Fibroblast of skin of abdomen (primary cell): ENCODE results near the gene TULP3.

Source experiments
- DNase-seq: peaks from one replicate; pipeline ENCODE4 v3.0.0-alpha.2; 2013

TULP3 gene

DNA sequence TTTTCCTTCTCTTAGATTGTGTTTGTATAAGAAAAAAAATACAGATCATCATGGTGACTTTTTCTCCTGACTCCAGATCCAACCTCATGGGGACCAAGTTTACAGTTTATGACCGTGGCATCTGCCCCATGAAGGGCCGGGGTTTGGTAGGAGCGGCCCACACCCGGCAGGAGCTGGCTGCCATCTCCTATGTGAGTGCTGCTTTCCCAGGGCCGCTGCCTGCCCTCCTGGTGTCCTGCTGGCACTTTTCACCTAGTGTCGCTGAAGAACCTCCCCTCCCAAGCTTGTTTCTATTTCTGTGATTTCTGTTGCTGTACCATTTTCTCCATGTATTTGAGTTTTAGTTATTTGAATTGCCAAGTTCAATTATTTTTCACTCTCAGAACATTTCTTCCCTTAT lies 43.7 kb downstream of the TULP3 start:
- no peak for DNase-seq

DNA sequence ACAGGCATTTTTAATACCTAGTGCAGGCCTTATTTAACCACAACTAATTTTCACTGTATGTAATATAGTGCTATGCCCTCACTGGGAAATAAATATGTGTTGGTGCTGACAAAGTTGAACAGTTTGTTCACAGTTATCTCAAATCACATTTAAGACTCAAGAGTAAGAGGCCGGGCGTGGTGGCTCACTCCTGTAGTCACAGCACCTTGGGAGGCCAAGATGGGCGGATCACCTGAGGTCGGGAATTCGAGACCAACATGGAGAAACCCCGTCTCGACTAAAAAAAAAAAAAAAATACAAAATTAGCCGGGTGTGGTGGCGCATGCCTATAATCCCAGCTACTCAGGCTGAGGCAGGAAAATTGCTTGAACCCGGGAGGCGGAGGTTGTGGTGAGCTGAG lies 45.6 kb downstream of the TULP3 start:
- no peak for DNase-seq

DNA sequence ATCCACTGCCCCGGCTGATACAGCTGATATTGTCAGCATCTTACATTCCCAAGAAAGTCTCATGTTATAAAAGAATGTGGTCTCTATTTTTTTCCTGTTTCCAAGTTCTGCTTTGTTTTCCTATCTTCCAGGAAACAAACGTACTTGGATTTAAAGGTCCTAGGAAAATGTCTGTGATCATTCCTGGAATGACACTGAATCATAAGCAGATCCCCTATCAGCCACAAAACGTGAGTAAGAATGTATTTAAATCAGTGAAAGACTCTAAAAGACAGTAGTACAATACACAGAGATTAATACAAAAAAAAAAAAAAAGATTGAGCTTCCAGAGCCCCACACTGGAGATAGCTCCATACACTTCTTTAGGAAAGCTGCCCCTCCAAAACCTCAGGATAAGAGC lies 46.8 kb downstream of the TULP3 start:
- no peak for DNase-seq

DNA sequence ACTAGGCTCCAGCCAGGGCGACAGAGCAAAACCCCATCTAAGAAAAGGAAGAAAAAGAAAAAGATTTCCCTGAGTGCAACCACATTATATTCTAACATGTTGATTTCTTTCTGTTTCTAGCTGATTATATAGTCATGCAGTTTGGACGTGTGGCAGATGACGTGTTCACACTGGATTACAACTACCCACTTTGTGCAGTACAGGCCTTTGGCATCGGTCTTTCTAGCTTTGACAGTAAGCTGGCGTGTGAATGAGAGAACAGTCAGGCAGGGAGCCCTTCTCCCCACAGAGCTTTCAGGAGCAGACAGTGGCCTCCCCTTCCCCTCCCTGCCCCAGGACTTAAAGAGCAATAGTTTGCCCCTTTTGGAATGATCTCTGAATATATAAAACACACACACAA lies 48.5 kb downstream of the TULP3 start:
- no peak for DNase-seq

DNA sequence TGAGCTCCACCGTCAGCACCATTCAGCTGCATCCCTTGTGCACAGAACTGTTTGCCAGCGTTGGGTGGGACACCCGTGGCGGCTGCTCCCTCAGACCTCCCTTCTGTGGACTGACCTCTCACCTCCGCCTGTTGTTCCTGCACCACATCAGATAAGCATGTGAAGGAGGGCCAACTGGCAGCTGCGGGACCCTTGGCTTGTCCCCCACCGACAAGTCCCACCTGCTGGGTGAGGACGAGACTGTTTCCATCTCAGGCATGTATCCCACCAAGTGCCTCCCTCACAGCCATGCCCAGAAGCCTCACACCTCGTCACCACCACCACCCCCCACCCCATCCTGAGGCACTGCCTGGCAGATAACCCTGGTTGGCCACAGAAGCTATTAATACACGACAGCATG lies 49.9 kb downstream of the TULP3 start:
- DNase-seq: no peak

DNA sequence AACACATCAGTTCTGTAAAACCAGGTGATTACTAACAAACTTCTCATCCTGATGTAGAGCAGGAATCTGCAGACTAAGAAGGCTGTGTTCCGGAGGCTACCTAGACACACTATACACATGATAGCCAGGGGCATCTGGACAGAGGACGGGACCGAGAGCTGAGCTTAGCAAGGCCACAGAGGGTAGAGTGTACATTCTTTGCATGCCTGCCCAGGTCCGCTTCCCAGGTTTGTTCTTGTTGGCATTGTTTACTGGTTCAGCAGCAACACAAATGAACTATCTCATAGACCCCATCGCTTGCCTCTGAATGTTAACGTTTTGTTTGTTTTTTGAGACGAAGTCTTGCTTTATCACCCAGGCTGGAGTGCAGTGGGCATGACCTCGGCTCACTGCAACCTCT lies 50.8 kb downstream of the TULP3 start:
- DNase-seq: no peak

DNA sequence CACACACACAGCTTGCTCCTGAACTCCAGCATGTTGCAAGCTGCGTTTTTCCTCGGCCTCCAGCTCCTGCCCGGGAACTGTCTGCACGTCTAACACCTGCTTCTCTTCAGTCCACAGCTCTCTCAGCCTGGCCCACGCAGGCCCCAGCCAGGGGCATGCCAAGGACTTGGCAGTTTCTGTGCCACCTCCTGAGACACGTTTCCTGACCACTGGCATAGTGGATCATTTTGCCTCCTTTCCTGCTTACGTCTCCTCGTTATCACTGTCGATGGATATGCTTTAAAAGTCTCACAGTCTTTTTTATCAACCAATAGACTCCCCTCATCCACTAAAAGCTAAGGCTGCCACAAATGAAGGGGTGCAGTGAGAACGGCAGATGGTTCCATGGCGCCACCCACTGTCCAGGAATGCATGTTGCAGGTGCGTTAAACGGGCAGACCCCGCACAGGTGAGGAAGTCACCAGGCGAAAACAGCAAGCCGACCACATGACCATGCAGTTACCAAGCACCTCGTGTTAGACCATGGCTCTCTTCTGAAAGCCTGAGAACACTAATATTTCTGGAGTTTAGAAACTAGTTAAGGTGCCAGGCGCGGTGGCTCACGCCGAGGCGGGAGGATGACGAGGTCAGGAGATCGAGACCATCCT lies 53.8 kb downstream of the TULP3 start:
- DNase-seq: no peak

DNA sequence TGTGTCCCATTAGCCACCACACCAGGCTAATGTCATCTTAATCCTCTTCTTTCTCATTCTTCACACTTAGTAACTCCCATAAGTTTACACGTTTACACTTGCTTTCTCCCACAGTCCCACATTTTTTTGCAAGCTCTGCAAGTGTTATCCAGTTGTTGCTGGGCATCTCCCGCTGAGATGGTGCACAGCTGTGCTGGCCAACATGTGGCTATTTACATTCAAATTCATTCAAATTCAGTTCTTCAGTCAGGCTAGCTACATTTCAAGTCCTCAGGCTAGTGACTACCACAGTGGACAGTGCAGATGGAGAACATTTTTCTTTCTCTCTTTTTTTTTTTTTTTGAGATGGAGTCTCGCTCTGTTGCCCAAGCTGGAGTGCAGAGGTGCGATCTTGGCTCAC lies 58.7 kb downstream of the TULP3 start:
- no peak for DNase-seq

DNA sequence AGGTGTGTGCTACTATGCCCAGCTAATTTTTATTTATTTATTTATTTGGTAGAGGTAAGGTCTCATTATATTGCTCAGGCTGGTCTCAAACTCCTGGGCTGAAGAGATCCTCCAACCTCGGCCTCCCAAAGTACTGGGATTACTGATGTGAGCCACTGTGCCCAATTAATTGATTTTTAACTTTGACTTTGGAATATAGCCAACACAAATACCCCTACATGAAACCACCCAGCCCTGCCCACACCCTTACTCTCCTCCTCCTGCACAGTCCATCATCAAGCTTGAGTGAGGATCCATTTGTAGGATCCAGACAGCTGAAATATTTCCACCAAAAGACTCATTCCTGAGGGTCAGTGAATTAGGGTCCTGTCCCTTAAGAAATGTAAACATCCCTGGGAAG lies 65.2 kb downstream of the TULP3 start:
- no peak for DNase-seq

DNA sequence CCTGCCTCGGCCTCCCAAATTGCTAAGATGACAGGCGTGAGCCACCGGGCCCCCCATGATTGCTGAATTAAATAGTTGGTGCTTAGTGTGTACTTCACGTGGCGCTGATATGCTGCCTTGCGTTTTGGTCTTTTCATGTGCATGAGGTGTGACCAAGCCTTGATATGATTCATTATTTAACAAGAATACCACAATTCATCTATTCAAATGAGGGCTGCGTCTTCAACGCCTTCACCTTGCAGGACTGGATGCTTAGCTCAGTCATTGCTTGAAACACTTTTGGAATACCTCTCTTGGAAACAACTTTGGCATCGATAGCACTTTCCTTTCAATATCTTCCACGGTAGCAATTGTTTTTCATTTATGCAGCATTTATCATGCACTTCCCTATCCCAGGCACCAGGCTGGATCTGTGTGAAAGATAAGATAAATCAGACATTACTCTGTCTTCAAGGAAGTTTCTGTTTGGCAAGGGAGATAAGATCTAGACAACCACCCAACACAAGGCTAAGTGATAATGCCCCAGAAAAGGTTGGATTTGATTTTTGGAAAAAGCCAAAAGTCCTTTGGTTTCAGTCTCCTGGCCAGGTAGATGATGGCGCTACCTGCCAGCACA lies 67.2 kb downstream of the TULP3 start:
- DNase-seq: no peak

DNA sequence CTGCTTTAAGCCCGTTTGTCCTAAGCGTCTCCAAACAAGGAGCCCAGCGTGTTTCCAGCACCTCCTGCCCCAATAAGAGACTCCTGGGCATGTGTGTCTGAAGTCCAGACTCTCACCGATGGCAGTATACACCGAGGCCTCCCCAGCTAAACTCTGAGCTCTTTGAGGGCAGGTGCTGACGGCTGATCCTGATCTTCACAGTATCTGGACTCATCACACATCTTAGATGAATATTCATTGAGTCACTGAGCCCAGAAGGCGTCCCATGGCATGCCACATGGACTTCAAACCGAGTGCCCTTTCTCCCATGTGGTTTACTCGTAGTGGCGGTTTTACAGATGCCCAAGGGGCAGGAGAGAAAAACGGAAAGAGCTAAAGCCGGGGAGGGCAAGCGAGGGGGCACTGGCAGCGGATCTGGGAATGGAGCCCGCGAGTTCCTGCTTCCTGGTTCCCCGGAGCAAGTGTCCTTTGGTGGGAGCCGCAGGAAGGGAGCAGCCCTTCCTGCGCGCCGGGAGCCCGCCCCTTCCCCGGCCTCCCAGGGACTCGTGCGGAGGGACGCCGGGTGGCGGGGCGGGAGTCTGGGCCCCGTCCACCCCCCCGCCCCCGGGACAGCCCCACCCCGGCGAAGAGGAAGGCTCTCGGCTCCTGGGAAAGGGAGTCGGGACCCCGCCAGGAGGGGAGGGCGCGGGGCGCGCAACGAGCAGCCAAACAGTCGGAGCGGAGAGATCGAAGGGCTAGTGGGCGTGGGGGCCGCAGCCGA lies 67.9 kb downstream of the TULP3 start:
- DNase-seq: peak; percentile 84

DNA sequence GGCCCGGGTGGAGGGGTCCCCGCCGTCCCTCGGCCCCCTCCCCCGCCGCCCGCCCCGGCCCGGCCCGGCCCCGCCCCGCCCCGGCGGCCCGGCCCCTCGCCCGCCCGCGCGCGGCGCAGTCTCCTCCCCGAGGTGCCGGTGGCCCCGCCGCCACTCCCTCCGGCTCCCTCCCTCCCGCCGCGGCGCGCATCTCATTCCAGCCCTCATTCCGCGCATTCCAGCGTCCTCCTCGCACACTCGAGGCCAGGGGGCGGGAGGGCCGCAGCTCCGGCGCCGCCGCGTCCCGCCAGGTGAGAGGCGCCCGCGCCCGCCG lies 68.5 kb downstream of the TULP3 start, which contains the start of gene TEAD4:
Gene TEAD4, plus strand, starts transcription at position 206 of the 313 bp plus-strand sequence.
- peak; percentile 92 for DNase-seq

DNA sequence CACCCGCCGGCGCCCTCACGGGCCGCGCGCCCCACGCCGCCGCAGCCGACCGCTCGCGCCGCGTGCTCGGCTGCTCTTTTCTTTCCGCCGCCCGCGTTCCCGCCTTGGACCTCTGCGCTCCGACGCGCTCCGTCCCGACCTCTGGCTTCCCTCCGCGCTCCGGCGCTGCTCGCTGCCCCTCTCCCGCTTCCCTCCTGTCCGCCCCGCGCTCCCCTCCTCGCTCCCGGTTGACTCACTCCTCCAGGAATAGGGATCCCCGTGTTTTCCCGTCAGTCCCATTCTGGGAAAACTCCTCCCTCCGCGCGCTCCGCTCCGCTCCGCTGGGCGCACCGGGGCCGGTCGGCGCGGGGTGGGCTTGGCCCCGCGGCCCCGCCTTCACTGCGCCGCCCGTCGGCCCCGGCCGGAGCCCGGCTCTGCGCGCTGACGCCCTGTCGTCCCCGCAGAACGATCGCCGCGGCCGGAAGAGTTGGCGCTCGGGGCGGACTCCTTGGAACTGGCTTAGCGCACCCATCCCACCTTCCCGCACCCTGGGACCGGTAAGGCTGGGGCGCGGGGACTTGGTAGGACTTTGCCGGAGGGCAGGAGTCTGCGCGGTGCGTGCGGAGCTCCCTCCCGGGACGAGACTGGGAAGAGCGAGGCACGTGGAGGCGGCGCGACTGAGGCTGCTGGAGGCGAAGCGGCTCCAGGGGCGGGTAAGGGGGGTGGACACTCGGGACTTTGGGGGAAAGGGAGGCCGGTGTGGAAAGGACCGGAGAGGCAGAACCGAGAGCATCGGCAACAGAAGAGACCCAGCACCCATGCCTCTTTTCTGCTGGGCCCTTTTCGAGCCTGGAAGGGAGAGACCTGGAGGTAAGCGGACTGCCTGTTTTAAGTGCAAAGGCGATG lies 69.1 kb downstream of the TULP3 start:
- peak; percentile 73 for DNase-seq

DNA sequence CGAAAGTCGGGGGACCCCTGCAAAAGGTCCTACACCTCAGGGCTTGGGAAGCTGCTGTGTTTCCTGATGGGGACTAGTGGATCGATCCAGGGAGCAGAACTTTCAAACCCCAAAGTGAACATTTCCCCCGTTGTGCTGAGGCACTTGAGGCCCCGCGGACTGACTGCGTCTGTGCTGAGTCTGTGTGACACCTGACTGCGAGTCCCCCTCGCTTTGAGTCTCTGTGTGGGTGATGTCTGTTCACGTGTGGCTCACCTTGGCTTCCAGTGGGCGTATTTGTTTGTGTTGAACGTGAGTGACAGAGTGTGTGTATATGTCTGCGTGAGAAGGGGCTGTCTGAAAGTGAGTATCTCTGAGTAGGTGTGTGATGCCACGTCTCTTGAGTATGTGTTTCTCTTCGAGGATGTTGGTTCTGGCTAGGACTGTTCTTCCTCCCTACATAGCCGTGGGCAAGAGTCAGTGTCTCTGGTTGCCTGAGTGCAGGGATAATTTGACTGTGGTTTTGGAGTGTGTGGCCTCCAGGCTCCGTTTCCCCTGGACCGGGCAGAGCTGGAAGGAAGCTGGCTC lies 69.8 kb downstream of the TULP3 start:
- peak; percentile 16 for DNase-seq

DNA sequence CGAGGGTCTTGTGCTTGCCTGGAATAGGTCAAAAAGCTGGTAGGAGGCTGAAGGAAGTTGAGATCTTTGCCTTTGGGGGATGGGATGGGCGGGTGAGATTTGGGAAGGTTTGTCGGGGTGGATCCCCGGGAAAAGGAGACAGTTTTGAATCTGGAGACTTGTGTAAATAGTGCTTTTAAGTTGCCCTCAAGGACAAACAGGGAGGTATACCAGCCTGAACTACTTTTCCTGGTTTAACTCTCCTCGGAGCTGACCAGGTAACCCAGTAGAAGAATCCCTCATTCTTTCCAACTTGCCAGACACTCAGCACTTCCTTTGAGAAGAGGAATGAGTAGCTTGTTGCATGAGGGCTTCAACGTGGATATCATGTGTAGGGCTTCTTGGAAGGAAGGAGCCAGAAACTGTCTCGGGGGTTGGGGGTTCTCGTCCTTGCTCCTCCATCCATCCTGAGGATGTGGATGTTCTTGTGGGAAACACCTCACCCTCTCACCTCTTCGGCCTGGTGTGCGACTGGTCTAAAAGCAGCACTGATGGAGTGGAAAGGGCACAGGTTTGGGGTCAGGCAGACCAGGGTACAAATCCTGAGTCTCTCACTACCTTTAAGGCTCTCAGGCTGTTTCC lies 70.4 kb downstream of the TULP3 start:
- peak; percentile 17 for DNase-seq

DNA sequence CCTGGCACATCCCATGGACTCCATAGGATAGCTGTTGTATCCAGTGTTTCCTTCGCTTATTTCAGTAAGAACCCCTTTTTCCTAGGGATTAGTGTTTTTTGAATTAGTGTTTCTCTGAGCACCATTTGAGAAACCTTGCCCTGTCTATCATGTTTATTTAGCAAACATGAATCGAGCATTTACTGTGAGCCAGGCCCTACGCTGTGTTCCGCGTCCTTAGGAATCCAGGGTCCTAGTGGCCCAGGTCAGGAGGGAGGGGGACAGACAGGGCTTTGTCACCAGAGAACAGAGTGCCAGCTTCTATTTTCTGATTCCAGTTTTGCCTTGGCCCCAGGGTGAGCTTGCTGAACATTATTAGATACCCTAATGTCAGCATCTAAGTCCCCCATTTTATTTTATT lies 71.0 kb downstream of the TULP3 start:
- DNase-seq: no peak

DNA sequence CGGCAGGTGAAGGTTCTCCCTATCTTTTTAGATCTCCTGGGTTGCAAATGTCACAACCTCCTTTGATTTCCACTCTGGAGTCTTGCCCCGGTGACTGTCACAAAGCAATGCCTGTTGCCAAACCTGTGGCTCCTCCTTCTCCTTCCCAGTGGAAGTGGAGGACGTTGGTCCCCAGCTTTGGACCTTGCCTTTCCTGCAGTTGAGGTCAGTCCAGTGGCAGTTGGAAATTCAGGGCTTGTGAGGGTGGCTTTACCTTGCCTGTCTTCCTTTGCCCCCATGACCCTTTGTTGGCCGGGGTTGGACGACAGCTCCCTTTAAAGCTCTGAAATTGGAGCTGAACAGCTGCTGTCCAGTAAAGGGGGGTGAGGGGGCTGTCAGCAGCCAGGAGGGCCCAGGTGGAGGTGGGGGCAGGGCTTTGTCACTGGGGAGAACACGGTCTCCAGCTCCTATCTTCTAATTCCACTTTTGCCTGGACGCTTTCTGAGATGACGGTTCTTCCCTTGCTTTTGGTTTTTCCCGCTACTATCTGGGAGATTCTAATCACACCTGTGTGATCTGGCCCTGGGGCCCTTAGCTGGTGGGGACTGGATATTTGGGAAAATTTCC lies 72.6 kb downstream of the TULP3 start:
- DNase-seq: no peak

DNA sequence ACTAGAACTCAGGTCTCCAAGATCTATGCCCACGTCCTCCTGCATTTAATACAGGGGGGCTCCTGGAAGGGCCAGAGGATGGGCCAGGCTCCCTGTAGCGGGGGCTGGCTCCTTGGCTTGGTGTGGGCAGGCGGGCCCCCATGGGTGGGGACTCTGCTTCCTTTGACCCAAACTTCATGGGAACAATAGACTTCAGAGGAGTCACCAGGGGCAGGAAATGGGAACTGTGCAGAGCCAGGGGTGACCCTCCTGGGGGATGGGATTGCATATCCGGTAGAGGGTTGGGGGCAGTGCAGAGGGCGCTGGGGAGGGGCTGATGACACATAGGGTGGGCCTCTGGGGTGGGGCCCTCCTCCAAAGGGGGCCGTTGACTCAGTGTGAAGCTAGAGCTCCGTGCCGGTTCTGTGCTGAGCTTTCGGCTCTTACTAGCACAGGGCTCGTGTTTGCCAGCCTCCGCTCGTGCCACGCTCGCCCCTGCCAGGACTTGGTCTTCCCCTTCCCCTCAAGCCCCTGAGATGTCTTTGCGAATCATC lies 73.1 kb downstream of the TULP3 start:
- peak; percentile 41 for DNase-seq

DNA sequence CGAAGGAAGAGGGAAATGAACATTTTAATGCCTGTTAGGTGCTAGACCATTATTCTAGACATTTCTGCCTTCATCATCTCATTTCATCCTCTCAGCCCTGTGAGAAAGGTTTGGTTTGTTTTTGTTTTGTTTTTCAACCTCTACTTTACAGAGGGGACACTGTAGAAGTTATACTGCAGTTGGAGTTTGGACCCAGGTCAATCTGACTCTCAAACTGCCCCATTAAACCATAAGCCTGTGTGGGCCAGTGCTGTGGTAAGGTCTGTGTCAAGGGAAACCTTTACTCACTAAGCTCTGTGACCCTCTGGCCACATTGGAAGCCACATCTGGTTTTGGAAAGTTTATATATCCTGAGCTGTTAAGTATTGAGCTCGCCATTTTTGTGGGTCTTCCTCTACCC lies 77.0 kb downstream of the TULP3 start:
- no peak for DNase-seq

DNA sequence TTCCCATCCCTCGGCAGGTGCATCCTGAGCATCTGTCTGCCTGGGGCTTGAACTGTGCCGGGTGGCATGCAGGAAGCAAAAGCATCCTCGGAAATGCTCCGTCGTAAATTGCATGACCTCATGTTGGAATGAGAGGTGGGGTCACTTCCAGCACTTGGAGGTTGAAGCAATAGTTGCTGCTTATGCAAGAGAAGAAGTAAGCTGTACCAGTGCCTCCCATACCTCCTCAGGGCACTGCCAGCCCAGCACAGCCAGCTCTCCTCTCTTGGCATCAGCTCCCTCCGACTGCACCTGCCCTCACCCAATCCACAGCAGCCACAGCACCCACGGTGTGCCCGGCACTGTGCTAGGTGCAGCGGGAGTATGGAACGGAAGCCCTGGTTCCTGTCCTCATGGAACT lies 80.1 kb downstream of the TULP3 start:
- no peak for DNase-seq

DNA sequence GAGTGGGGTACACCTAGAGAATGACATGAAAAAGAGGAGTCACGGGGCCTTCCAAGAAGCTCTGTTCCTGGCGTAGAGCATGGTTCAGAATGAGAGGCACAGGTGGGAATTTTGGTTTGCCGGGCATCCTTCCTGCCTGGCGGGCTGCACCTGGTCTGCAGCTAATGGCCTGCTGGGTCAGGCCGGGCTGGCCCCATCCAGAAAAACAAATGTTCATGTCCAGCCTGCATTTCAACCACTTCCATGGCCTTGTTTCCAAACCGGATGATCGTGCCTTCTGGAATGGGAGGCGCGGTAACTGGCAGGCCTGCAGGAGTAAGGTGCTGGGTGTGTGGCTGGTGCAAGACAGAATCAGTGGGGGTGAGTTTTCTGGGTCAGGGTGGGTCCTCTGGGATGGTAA lies 82.9 kb downstream of the TULP3 start:
- no peak for DNase-seq

DNA sequence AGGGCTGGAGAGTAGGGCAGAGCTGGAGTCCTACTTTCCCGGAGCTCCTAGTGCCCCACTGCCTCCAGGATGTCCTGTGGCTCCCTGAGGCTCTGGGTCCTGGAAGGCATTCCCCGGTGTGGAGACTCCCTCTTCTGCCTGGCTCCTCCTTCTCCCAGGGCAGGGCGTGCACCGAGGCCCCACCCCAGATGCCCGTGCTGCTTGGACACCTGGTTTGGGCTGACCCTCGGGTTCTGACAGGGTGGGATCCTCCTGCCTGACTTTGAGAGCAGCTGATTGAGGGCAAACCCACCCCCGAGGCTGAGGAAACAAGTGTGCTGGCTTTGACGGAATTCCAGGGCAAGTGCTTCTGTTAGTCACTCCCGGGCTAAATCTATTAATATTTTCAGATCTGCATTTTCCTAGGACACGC lies 83.9 kb downstream of the TULP3 start:
- DNase-seq: peak; percentile 15
